HEK293T (cell line): Measurements from ENCODE around the gene GPR180.

ENCODE experiments used
- BHLHE40 ChIP-seq: fragments of 450-650 bp; IDR thresholded peaks from 2 replicates; pipeline ENCODE4 v1.6.1; 2016; ENCODE audit warnings: mild to moderate bottlenecking, moderate library complexity, borderline replicate concordance
- ELF4 ChIP-seq: fragments of 450-650 bp; IDR thresholded peaks from 2 replicates; pipeline ENCODE4 v1.6.1; 2017; ENCODE audit warnings: antibody characterized with exemption
- FOXA1 ChIP-seq: fragments of 450-650 bp; IDR thresholded peaks from 2 replicates; pipeline ENCODE4 v1.6.1; 2016; ENCODE audit warnings: mild to moderate bottlenecking
- FOXK2 ChIP-seq: fragments of 450-650 bp; IDR thresholded peaks from 2 replicates; pipeline ENCODE4 v1.6.1; 2016; ENCODE audit warnings: mild to moderate bottlenecking
- FOXM1 ChIP-seq: fragments of 450-650 bp; IDR thresholded peaks from 2 replicates; pipeline ENCODE4 v1.6.1; 2017; ENCODE audit warnings: mild to moderate bottlenecking, borderline replicate concordance
- LEF1 ChIP-seq: fragments of 450-650 bp; IDR thresholded peaks from 2 replicates; pipeline ENCODE4 v1.6.1; 2017; ENCODE audit warnings: mild to moderate bottlenecking, borderline replicate concordance
- NFRKB ChIP-seq: fragments of 450-650 bp; IDR thresholded peaks from 2 replicates; pipeline ENCODE4 v1.6.1; 2016; ENCODE audit warnings: mild to moderate bottlenecking, moderate library complexity
- SUZ12 ChIP-seq: fragments of 450-650 bp; IDR thresholded peaks from 2 replicates; pipeline ENCODE4 v1.6.1; 2016; ENCODE audit warnings: mild to moderate bottlenecking
- TARDBP ChIP-seq: fragments of 450-650 bp; IDR thresholded peaks from 2 replicates; pipeline ENCODE4 v1.6.1; 2016

- TF ChIP-seq BHLHE40, result no peak
- TF ChIP-seq SUZ12, result no peak
- no peak for TF ChIP-seq ELF4
- no peak for TF ChIP-seq FOXK2
- no peak for TF ChIP-seq TARDBP
- no peak for TF ChIP-seq NFRKB
- no peak for TF ChIP-seq FOXM1
- no peak for TF ChIP-seq FOXA1
- TF ChIP-seq LEF1, result no peak
These were observed 77.2 kb downstream of the GPR180 start for GRCh38 chr13:94678845-94679244.
